Measurements from ENCODE around the gene FBLN5. TPM values are rescaled to one million over a fixed set of nuclear protein-coding genes. Genes with fewer than 3 reads are reported as not detected.
A peak's percentile ranks its signal among the peaks of the same experiment; 100 is the strongest.
"Not testable (repeated sequence)": the region's sequence is repeated elsewhere in the genome, so short reads cannot be mapped to it uniquely, and the experiment has no call there.

Gene FBLN5
- total RNA-seq, 1 experiment from 2014 or later: 2.4 TPM

DNA sequence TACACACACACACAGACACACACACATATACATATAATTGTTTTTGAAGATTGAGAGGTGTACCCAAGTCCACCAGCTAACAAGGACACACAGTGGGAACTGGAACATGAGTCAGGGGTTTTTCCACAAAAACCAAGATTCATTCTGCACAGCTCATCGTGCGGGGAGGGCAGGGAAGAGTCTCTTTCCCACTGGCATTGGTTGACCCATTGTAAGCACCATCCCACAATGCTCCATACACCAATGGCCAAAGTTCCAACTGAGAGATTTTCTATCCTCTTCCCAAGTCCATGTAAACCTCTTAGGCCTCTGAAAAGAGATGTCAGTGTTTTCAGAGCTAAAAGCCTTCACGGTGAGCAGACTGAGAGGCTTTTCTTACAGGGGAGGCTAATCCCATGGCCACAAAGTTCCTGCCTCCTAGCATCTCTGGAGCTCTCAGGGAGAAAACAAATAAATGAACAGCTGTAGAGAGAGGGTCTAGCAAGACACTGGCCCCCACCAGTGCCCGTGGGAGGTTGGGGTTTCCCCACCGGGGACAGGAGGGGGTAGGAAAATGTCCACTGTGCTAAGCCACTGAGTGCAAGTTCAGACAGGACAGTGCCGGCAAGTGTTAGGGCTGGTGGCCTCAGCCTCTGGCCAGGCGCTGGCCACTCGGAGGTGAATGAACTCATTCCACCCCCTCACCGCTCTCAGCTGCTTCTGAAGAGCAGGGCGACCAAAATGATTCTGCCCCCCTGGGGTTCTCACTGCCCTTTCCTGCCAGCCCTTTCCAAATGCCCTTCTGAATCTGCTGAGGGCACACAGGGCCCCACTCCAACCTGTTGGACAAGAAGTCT, 58.6 kb downstream of the FBLN5 start:
- DNase-seq (ENCODE audit: extremely low read depth, low read depth): no peak

DNA sequence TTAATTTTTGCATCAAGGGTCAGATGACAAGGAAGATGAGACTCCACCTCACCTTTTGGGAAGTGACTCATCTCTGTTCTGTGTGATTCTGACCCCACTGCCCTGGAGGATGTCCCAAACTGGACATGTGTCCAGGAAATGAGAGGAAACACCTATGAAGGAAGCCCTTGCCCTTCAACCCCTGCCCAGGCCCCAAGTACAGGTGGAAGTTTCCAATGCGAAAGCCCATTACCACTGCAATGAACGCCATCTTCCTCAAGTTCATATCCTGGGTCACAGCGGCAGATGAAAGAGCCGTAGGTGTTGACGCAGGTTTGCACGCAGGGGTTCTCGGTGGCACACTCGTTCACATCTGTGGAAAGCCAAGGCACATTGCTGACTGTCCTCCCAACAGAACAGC, 60.5 kb downstream of the FBLN5 start:
- no peak for DNase-seq (ENCODE audit: extremely low read depth, low read depth)

DNA sequence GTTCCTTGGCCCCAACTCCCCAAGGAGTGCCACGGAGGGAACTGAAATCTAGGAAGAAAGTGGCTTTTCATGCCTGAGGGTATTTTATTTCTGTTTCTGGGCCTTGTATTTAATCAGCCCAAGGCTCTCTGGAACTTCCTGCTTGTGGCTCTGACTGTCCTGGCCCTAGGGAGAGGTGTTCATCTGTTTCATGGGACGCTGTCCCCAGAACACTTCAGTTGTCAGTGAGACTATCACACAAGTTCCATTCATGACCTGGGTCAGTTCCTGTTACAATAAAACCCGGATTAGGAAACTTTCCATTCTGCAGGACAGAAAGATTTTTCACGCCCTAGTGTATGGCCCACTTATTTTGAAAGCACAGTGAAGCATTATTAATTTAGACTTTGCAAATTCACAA, 61.7 kb downstream of the FBLN5 start:
- no peak for DNase-seq (ENCODE audit: extremely low read depth, low read depth)

DNA sequence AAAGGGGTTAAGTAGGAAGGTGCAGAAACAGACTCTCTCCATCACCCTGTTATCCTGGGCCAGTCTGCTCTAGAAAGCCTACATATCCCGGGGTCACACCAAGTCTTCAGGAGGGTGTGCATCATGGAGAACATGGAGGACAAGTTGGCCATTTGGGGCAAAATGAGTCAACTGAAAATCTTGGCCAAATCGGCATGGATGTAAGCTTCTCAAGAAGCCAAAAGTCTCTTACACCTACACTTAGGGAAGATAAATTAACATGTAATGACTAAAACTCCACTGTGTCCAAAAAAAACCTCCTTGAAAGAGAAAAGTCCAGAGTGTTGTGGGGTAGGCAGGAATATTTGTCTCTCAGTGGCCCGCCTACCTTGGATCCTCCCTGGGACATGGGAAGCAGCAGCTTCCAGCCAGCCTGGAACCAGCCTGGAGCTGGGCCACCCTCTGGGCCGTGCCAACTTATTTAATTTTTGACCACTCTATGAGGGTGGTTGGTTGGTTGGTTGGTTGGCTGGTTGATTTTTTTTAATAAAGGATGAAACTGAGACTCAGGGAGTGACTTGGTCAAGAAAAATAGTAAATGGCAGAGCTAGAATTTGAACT, 62.3 kb downstream of the FBLN5 start:
- DNase-seq (ENCODE audit: extremely low read depth, low read depth): no peak

DNA sequence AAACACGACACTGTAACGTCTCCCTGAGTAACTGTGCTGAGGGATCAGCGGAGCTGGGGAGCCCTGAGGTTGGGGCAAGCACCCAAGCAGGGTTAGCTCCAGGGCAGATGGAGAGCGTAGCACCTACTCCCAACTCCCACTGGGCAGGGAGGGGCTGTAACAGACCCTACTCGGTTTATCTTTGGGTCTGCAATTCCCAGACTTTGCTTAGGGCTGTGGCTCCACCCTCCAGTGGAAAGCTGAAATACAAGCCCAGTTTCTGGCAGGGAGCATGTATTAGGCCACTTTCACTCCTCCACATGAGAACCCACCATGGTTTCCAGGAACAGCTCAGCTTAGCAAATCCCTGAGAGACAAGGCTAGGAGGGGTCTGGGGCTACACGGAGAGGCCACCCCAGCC, 62.8 kb downstream of the FBLN5 start:
- no peak for DNase-seq (ENCODE audit: extremely low read depth, low read depth)

DNA sequence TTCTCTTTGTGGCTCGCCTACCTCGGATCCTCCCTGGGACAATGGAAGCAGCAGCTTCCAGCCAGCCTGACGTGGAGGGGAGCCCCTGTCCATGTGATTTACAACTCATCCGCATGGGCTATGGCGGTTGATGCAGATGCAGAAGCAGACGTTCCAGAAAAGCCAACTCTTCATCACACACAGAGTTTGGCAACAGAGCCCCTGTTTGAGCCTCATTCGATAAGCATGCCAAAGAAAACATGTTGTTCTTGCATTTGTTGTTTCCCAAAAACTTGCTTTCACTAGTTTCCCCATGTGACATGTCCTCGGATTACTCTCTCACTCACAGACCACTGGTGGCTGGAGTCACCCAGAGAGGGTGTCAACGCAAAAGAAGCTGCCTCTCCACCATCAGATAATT, 63.7 kb downstream of the FBLN5 start:
- no peak for DNase-seq (ENCODE audit: extremely low read depth, low read depth)

DNA sequence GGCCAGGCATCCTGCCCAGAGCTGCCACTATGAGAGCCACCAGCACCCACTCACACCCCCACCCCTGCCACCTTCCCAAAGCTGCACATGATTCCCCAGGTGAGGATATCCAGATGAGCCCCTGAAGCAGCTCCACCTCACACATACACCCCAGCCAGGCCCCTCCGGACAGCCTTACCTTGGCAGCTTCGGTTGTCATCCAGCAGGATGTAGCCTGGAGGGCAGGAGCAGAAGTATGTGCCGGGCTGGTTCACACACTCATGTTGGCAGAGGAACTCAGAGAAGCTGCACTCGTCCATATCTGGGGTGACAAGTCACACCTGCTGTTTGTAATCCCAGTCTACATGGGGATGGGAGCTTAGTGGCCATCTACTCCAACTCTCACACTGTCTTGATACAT, 64.7 kb downstream of the FBLN5 start:
- DNase-seq (ENCODE audit: extremely low read depth, low read depth): no peak

DNA sequence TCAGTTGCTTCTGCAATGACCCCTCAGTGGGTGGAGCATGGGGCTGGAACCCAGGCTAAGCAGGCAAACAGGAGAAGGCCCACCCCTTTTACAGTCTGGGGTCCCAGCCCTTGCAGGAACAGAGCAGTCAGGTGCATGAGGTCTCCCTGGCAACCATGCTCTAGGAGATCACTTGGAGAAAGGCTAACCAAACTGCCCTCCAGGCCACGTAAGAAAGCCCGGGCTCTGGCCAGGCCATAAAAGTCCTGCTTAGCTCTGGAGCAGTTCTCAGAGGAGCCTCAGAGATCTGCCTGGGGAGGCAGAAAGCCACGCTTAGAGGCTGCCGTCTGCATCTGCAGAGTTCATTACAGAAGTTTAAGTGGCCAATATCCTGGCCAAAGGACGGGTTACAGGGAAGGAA, 65.1 kb downstream of the FBLN5 start:
- DNase-seq (ENCODE audit: extremely low read depth, low read depth): no peak

DNA sequence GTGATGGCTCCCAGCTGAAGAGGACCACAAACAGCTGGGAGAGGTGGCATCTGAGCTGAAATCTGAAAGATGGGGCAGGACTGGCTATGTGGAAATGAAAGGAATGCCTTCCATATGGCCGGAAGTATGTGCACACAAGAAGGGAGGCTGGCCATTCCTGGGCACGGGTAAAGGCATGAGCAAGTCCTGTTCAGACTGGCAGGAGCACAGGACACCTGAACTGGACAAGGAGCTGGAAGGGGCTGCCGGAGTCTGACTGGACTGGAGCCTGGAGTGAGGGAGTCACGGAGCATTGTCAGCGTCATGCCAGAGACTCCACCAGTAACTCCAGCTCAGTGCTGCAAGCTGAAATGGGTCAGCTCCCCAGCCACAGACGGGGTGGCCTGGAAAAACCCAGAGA, 68.3 kb downstream of the FBLN5 start:
- no peak for DNase-seq (ENCODE audit: extremely low read depth, low read depth)

DNA sequence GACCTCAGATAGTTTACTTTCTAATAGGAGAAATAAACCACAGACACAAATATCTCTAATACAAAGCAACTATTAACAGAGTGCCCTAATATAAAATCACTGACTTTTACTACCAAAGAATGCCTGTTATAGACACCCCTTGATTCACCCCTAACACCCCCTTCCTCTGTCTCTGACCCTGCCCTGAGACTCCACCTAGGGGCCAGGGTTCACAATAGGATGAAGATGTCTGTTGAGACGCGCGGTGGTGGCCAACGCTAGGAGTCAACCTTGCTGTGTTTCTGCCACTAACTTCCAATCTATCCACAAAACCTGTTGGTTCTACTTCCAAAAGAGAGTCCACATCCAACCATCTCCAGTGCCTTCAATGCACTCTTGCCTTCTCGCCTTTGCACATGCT, 69.2 kb downstream of the FBLN5 start:
- DNase-seq (ENCODE audit: extremely low read depth, low read depth): no peak

DNA sequence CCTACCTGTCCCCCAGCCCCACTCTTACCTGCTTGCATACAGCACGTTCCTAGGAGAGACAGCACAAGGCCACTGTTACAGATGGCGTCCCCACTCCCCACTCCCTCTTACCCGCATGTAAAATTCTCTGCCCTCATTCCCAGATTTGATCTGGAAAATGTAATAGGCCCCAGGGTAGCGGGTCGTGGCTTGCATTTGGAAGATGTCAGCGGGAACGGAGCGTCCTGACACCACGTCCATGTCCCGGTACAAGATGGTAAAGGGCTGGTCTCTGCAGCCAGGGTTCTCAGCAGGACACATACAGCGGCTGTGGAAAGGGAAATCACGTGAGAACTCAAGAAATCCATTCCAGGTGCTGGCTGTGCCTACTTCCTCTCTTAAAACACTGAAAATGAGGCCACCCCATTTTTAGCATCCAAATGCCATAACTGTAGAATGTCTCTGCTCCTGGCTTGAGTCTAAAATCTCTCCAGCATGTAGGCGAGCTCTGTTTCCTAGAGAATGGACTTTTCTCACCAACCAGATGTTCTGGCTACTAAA, 70.0 kb downstream of the FBLN5 start:
- no peak for DNase-seq (ENCODE audit: extremely low read depth, low read depth)

DNA sequence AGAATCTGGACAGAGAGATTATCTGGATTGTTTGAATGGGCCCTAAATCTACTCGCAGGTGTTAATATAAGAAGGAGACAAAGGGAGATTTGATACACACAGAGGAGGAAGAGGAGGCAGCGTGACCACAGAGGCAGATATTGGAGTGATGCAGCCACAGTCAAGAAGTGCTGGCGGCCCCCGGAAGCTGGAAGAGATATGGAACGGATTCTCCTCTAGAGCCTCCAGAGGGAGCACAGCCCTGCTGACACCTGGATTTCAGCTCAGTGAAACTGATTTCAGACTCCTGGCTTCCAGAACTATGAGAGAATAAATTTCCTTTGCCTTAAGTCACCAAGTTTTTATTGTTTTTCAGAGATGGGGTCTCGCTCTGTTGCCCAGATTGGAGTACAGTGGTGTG, 71.0 kb downstream of the FBLN5 start:
- no peak for DNase-seq (ENCODE audit: extremely low read depth, low read depth)

DNA sequence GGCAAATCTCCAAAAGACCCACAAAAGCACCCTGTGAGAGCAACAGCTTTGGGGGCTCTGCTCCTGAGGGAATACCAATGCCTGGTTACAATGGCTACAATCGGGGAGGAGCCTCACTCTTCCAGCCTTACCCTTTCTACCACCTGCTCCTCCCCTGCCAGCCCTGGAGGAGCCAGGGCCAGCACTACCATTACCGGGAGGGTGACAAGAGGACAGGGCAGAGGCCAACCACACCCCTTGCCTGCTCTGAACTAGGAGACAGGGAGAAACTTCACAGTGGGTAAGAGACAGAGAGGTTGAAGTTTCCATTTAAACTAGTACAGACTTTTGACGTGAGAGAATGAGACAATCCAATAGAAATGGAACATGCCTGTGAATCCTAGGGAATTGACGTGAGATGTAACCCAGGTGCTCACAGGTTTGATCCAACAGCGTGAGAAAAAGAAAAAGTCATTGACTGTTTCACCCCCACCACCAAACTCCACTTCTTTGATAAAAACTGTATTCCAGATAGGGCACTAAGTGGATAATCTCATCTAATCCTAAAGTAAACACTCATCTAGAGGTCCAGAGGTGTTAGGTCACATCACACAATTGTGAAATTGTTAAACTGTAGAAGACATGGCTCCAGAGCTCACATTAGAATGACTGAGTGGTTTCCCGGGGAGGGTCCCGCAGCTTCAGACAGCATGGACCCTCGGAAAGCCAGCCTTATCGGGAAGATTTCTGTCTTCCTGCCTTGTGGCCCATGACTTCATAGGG, 71.8 kb downstream of the FBLN5 start:
- DNase-seq (ENCODE audit: extremely low read depth, low read depth): peak; percentile 38

DNA sequence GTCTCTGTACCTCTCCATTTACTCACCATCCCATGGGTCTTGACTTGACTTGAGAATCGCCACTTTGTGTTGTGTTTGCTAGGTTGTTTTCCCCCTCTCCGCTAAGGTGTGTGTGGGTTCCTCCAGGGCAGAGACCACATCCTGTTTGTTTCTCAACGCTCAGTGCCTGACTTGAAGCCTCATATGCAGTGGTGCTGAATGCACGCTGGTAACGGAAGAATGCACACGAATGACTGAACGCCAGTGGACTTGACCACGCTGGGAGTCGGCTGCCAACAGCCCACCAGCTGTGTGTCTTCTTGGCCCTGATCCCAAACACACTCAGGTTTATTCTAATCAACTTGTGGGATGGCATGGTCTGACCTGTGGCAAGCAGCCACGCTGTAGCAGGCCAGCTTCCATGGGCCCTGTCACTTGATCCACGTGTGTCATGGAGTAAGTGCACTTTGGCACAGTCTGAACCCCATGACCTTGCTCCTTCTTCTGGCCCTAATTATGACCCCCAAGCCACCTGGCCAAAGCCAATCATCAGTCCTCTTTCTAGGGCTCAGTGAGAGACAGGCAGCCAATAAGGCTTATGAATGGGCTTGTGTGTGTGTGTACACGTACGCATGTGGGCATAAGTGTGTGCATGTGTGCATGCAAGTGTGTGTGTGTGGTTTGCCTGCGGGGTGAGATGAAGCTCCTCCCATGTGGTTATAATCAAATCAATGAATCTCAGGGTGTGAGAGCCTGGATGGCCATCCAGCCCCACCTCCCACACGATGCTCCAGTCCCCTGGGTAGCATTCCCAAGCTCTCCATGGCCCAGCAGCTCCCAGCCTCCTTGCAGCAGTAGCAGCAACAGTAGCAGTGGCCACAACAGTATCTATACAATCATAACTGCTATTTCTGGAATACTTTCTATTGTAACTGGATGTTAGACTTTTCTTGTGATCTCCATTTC, 73.8 kb downstream of the FBLN5 start:
- no peak for DNase-seq (ENCODE audit: extremely low read depth, low read depth)

DNA sequence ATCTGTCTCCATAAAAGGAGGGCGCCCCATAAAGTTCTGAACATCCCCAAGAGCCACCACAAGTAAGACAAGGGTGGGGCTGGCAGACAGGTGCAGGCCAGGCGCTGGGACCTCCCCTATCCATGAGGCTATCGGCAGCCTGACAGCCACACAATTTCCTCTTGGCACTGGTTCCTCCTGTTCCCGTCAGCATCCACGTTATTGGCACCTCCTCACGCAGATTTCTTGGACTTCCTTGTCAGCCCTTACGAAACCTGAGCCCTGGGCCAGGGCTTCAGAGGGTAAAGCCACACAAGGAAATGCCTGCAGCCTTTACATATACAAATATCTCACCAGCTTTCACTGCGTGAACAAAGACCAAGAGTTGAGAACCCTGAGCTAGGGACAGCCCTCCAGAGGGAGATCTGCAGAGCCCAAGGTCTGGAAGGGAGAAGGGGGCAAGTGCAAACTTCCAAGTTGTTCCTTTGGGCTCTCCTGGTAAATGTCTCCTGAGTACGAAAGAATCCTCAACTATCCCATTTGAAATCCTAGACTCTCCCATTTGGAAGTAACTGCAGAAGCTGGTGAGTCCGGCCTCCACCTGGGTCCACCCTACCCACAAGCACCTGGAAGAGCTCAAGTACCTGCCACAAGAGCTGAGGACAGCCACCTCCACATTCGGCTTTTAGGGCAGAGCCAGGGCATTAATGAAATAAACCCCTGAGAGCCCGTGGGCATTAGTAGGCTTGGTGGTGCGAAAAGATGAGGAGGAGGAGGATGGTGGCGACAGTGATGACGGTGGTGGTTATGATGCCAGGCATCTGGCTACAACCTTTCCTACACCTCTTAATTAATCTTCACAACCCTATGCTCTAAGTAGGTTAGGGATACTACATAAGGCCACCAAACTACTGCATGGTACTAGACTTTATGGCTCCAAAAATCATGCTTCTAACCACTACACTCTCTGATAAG, 74.7 kb downstream of the FBLN5 start:
- peak; percentile 73 for DNase-seq (ENCODE audit: extremely low read depth, low read depth)

DNA sequence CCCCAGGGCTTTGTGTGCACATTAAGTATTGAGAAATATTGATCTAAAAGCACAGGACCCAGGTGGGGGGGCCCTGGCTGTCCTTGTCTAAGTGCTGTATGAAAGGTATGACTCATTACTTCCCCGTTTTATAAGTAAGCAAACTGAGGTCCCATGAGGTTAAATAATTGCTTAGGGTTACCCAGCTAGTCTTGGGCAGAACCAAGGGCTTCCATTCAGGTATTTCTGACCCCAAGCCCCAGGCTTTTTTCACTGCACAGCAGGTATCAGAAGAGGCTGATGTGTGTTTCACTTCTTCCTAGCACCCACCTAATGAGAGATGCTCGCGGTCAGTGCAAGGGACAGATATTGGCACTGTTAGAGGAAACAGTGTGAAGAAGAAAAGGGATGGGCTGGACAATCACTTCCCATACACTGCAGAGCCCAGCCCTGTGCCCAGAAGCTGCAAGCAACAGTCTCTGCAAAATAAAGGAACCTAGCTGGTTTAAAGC, 75.4 kb downstream of the FBLN5 start:
- no peak for DNase-seq (ENCODE audit: extremely low read depth, low read depth)

DNA sequence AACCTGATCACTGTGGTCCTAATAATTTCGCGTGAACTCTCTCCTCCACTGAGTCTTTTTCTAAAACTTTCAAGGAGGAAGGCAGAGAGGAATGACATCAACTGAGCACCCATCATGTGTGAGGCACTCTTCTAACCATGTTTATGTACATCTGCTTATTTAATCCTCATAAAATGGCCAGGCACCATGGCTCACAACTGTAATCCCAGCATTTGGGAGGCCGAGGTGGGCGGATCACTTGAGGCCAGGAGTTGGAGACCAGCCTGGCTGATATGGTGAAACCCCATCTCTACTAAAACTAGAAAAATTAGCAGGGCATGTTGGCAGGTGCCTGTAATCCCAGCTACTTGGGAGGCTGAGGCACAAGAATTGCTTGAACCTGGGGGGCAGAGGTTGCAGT, 76.1 kb downstream of the FBLN5 start:
- DNase-seq (ENCODE audit: extremely low read depth, low read depth): not testable (repeated sequence)

DNA sequence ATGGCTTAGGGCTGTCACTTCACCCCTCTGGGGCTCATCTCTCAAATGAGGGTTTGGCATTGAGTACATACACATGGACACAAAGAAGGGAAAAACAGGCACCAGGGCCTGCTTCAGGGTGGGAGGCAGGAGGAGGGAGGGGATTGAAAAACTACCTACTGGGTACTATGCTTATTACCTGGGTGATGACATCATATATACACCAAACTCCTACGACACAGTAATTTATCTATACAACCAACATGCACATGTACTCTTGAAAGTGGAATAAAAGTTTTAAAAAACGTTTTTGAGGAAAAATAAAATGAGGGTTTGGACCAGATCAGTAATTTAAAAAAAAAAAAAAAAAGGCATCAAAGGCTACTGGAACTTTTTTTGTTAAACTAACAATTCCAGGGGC, 76.6 kb downstream of the FBLN5 start:
- no peak for DNase-seq (ENCODE audit: extremely low read depth, low read depth)

DNA sequence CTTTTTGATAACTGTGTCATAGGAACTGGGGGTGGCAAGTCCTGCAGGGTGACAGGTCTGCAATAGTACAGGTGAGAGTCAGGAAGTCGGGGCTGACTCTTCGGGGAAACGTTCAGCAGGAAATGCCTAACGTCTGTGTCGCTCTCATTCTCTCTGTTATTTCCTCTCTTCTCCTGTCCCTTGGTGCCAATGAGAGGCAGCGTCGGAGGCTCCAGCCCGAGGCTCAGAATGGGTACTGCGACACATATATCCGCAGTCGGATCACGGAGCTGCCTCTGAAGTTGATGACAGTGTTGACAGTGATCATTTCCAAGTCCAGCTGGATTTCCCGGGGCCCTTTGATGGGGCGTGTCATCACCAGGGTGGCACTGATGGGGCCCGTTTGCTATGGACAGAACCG, 77.5 kb downstream of the FBLN5 start:
- DNase-seq (ENCODE audit: extremely low read depth, low read depth): no peak
